GM12878 (cell line): ENCODE data around the gene STK32B. TPM values are rescaled to one million over a fixed set of nuclear protein-coding genes. Genes with fewer than 3 reads are reported as not detected.

Experiments
- ATAC-seq: fragments of 200-7000 bp; cut with Tn5 transposase; 3 replicates; pipeline ENCODE4 v1.9.1; 2020; ENCODE audit warnings: mild to moderate bottlenecking, moderate library complexity
- BruUV-seq: library from RNA; stranded (reverse); fragments of 400-500 nt; replicated peaks from 2 replicates; lab custom pipeline; 2021; lab: Mats Ljungman, UMichigan
- CTCF ChIA-PET: fragments of 300-600 bp; sonication (Branson Sonifier 250); formaldehyde crosslinking; extraction: SDS; loops from one replicate; lab custom pipeline; 2021; ENCODE audit warnings: inconsistent platforms; lab: Yijun Ruan, JAX
- POLR2A ChIA-PET: fragments of 350-600 bp; formaldehyde crosslinking; extraction: SDS; loops from one replicate; lab custom pipeline; 2021; ENCODE audit warnings: inconsistent platforms; lab: Charles Lee
- RAD21 ChIA-PET: fragments of 300-600 bp; sonication (Branson Sonifier 250); formaldehyde crosslinking; loops from one replicate; lab custom pipeline; 2023; ENCODE audit warnings: antibody characterized with exemption; ENCODE audit not compliant: unreplicated experiment; lab: Charles Lee
- SMC1A ChIA-PET: fragments of 300-600 bp; sonication (Branson Sonifier 250); formaldehyde crosslinking; loops from one replicate; lab custom pipeline; 2023; ENCODE audit not compliant: unreplicated experiment, uncharacterized antibody; lab: Charles Lee
- DNase-seq: peaks from one replicate; pipeline ENCODE4 v3.0.0-alpha.2; 2011; ENCODE audit warnings: low read depth, low spot score
- FAIRE-seq: peaks from 3 replicates; lab custom pipeline; 2011; peaks lifted over from hg19 to GRCh38; lab: Jason Lieb, UNC
- H2AFZ ChIP-seq: 2 replicates; pipeline ENCODE4 v1.6.0; 2011; ENCODE audit warnings: low read depth, low read length, control low read depth; ENCODE audit not compliant: control insufficient read depth
- H3K27ac ChIP-seq: 2 replicates; pipeline ENCODE4 v1.5.1; 2011; ENCODE audit warnings: control low read depth; ENCODE audit not compliant: control insufficient read depth, insufficient read depth
- H3K27me3 ChIP-seq, 2 experiments: replicated peaks in 1 of 2; 2 replicates each; pipeline versions ENCODE4 v1.6.0 to v1.6.1; 2011; ENCODE audit warnings: low read length in 1 of 2; ENCODE audit not compliant: control insufficient read depth in 2 of 2, insufficient read depth in 2 of 2
- H3K36me3 ChIP-seq, 2 experiments: 2 replicates each; pipeline ENCODE4 v1.5.1; 2011; ENCODE audit warnings: low read length in 1 of 2; ENCODE audit not compliant: control insufficient read depth in 2 of 2, insufficient read depth in 2 of 2
- H3K4me1 ChIP-seq: 2 replicates; pipeline ENCODE4 v1.6.1; 2011; ENCODE audit warnings: mild to moderate bottlenecking, low read length, moderate library complexity, mixed read lengths; ENCODE audit not compliant: control insufficient read depth, insufficient read depth
- H3K4me2 ChIP-seq: 2 replicates; pipeline ENCODE4 v1.6.0; 2011; ENCODE audit warnings: control low read depth; ENCODE audit not compliant: control insufficient read depth, insufficient read depth
- H3K4me3 ChIP-seq: fragments of 200-600 bp; sonication (generic); 2 replicates; pipeline ENCODE4 v1.5.1; 2016
- H3K79me2 ChIP-seq: 2 replicates; pipeline ENCODE4 v1.6.0; 2011; ENCODE audit warnings: low read length; ENCODE audit not compliant: control insufficient read depth, insufficient read depth
- H3K9ac ChIP-seq: 2 replicates; pipeline ENCODE4 v1.8.0; 2011; ENCODE audit warnings: low read length, control low read depth, mixed read lengths; ENCODE audit not compliant: control insufficient read depth, insufficient read depth
- H3K9me3 ChIP-seq: replicated peaks from 3 replicates; pipeline ENCODE4 v1.5.1; 2011; ENCODE audit warnings: mild to moderate bottlenecking, low read length; ENCODE audit not compliant: control insufficient read depth, insufficient read depth
- H4K20me1 ChIP-seq: 2 replicates; pipeline ENCODE4 v1.6.0; 2011; ENCODE audit not compliant: control insufficient read depth, insufficient read depth
- ATF2 ChIP-seq: IDR thresholded peaks from 2 replicates; pipeline ENCODE4 v1.6.1; 2012; ENCODE audit warnings: low read length, inconsistent platforms
- CBX3 ChIP-seq: fragments of 200-600 bp; sonication (generic); IDR thresholded peaks from 2 replicates; pipeline ENCODE4 v1.6.1; 2016; ENCODE audit warnings: low read depth, borderline replicate concordance
- CHD4 ChIP-seq: fragments of 200-600 bp; sonication (generic); IDR thresholded peaks from 2 replicates; pipeline ENCODE4 v1.6.1; 2016; ENCODE audit warnings: mild to moderate bottlenecking
- ELK1 ChIP-seq: IDR thresholded peaks from 2 replicates; pipeline ENCODE4 v1.6.1; 2012; ENCODE audit warnings: low read depth, low read length, improper control_type of control experiment
- NFYA ChIP-seq: IDR thresholded peaks from 2 replicates; pipeline ENCODE4 v1.6.1; 2011; ENCODE audit warnings: low read depth, mild to moderate bottlenecking, low read length, improper control_type of control experiment, borderline replicate concordance
- PML ChIP-seq: IDR thresholded peaks from 2 replicates; pipeline ENCODE4 v1.6.1; 2012; ENCODE audit warnings: low read length, inconsistent platforms
- POLR2AphosphoS5 ChIP-seq: IDR thresholded peaks from 2 replicates; pipeline ENCODE4 v1.6.1; 2011; ENCODE audit warnings: mild to moderate bottlenecking, low read length, inconsistent platforms
- SMARCA5 ChIP-seq: fragments of 450-650 bp; IDR thresholded peaks from 2 replicates; pipeline ENCODE4 v1.6.1; 2017; ENCODE audit warnings: mild to moderate bottlenecking
- ZNF217 ChIP-seq: fragments of 450-650 bp; IDR thresholded peaks from 2 replicates; pipeline ENCODE4 v1.6.1; 2017; ENCODE audit warnings: antibody characterized with exemption, mild to moderate bottlenecking
- ZNF24 ChIP-seq: fragments of 450-650 bp; IDR thresholded peaks from 2 replicates; pipeline ENCODE4 v1.6.1; 2017; ENCODE audit warnings: antibody characterized with exemption, mild to moderate bottlenecking
- WGBS: methylation state at CpG from one replicate; pipeline ENCODE4 v1.1.6; 2016; ENCODE audit warnings: low lambda C conversion rate; ENCODE audit not compliant: insufficient replicate concordance, insufficient coverage; ENCODE audit errors: missing lambda C conversion rate; 5-methylcytosine and 5-hydroxymethylcytosine counted together
- in situ Hi-C: fragments of 300-500 bp; cut with MboI; formaldehyde crosslinking; loops from 9 replicates; pipeline ENCODE4 v1.14.3; 2018; ENCODE audit warnings: mixed read lengths
- intact Hi-C: fragments of 100-400 bp; cut with micrococcal nuclease; formaldehyde crosslinking; loops from one replicate; pipeline ENCODE4 v1.14.2; 2022; ENCODE audit not compliant: unreplicated experiment
- polyA plus RNA-seq, 11 experiments: library from polyadenylated mRNA; depleted of rRNA in 4 of 11; unstranded in 6 of 11; stranded (reverse) in 5 of 11; fragments of >200 nt; fragmentation: Nextera tagmentation in 4 of 11; fragmentation: Illumina TruSeq in 1 of 11; extraction: Ambion mirVana in 4 of 11; extraction: Trizol in 1 of 11; gene quantifications; 1 replicate in 1 of 11; 2 replicates in 10 of 11; pipeline versions ENCODE4 v1.2.1 to v1.2.3, GENCODE V29; 2011 to 2016; ENCODE audit warnings: inconsistent platforms in 2 of 11, missing spikeins in 2 of 11, low read depth in 1 of 11
- total RNA-seq, 4 experiments: library from RNA; depleted of rRNA in 3 of 4; stranded (reverse); fragments of >200 nt in 3 of 4; fragmentation: Illumina TruSeq in 1 of 4; extraction: Trizol in 1 of 4; gene quantifications; 2 replicates each; pipeline versions ENCODE4 v1.2.1 to v1.2.3, GENCODE V29; 2013 to 2021
- TF ChIP-seq, protein P1 (sequence below): IDR thresholded peaks from 2 replicates; pipeline ENCODE4 v1.6.1; 2012; ENCODE audit warnings: low read depth, low read length, improper control_type of control experiment

The STK32B gene
- total and polyA plus RNA-seq, 10 of the 15 experiments (the other 5 are each of a cell fraction or from before 2014, with no cell fraction given) = 0.04 to 0.12 (median 0.08) TPM; not detected in 7

DNA sequence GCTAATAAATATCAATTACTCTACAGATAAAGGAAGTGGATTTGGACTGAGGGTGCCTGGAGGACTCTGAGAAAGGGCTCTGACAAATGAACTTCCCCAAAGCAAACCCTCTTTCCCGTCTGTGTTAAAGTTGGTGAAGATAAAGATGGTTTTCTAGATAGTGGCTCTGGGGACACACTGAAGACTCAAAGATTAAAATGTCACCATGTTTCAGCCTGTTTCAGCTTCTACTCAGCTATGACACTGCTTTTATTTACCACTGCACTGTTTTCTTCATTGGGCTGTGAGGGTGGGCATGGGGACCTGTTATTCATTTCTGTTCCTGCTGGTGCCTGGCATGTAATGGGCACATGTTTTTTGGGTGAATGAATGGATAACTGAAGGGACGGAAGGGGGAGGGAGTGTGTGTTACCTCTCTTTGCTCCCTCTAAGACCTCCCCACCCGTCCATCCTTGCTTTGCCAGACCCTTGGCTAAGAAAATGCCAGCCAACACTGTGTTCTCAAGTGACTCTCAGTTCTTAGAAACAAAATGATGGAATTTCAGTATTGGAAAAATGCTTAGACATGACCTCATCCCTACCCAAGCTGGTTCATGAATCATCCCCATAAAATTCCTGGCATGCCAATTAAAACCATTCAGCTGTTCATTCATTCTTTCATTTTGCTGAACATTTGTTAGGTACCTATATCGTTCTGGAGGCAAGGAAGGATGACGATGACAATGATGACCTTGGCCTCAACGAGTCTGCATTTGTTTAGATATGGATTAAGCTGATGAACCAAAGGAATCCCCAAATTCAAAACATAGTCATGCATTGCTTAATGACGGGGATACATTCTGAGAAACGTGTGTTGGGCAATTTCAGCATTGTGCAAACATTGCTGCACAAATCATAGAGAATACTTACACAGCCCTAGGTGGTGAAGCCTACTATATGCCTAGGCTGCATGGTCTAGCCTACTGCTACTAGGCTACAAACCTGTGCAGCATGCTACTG is 13.4 kb upstream of the STK32B start (continued):
- TF ChIP-seq SMARCA5 (no peak), POLR2AphosphoS5 (no peak)
- TF ChIP-seq, protein P1, sequence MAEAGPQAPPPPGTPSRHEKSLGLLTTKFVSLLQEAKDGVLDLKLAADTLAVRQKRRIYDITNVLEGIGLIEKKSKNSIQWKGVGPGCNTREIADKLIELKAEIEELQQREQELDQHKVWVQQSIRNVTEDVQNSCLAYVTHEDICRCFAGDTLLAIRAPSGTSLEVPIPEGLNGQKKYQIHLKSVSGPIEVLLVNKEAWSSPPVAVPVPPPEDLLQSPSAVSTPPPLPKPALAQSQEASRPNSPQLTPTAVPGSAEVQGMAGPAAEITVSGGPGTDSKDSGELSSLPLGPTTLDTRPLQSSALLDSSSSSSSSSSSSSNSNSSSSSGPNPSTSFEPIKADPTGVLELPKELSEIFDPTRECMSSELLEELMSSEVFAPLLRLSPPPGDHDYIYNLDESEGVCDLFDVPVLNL = no peak

- Histone ChIP-seq H3K4me3 (no peak overlapping the region), H3K9ac (no peak overlapping the region), H2AFZ (no peak overlapping the region), H3K36me3 (no peaks in the 10 kb centered on the region), H3K27me3 (no peaks in the 10 kb centered on the region), H4K20me1 (no peaks in the 10 kb centered on the region), H3K4me1 (0 out of 2 replicates have a peak, but pooled peaks cover 2% of the 10 kb centered on the region), H3K79me2 (no peaks in the 10 kb centered on the region), H3K9me3 (no peaks in the 10 kb centered on the region; the same call in 2 of the 3 replicates), H3K27ac (no peak overlapping the region), H3K4me2 (no peak overlapping the region)
- ChIA-PET CTCF (interaction anchor here (1.5 kb wide), 1 partner anchor 783 kb away, joined by 4 read pairs; no protein-coding TSS in a partner anchor), RAD21 (no interaction called here), POLR2A (no interaction called here), SMC1A (no interaction called here)
- no TSS peak for BruUV-seq
- DNase-seq (no peak), FAIRE-seq (no peak), ATAC-seq (no peak)
- intact Hi-C loops = no loop called here
- in situ Hi-C loops = no loop called here
- WGBS = 50% methylated on average over 7 of the region's 7 CpGs
- TF ChIP-seq ZNF24 (no peak), ELK1 (no peak), ZNF217 (no peak), CHD4 (no peak), NFYA (no peak), ATF2 (no peak), PML (no peak), CBX3 (no peak)
Observed at GRCh38 chr4:5039800-5040199, 11.5 kb upstream of the STK32B start.
